NB4 (cell line): Measurements from ENCODE around the gene LYRM4.

Experiments used
- DNase-seq: peaks from one replicate; pipeline ENCODE4 v3.0.0; 2010; ENCODE audit warnings: low read depth
- H3K4me3 ChIP-seq: one replicate; pipeline ENCODE4 v1.5.1; 2011; ENCODE audit warnings: mild to moderate bottlenecking, low read depth, low read length, moderate library complexity
- CTCF ChIP-seq: IDR thresholded peaks from one replicate; pipeline ENCODE4 v1.5.1; 2012; ENCODE audit warnings: low read depth, low read length
- MAX ChIP-seq: IDR thresholded peaks from 2 replicates; pipeline ENCODE4 v1.6.1; 2011; ENCODE audit warnings: low read depth, low read length
- MYC ChIP-seq: IDR thresholded peaks from 2 replicates; pipeline ENCODE4 v1.6.1; 2011; ENCODE audit warnings: low read depth, low read length
- POLR2A ChIP-seq: IDR thresholded peaks from 2 replicates; pipeline ENCODE4 v1.6.1; 2011; ENCODE audit warnings: mild to moderate bottlenecking; ENCODE audit not compliant: insufficient read length; ENCODE audit errors: extremely low read depth

LYRM4 gene

GRCh38 chr6:5100806-5101205 lies 159.9 kb downstream of the LYRM4 start:
- no peak overlapping the region for H3K4me3 ChIP-seq
- TF ChIP-seq CTCF: no peak
- TF ChIP-seq MAX: no peak
- TF ChIP-seq POLR2A: no peak
- TF ChIP-seq MYC: no peak
- DNase-seq: no peak

GRCh38 chr6:5099537-5099936 lies 161.2 kb downstream of the LYRM4 start:
- no peak for DNase-seq
- no peak overlapping the region for H3K4me3 ChIP-seq
- no peak for TF ChIP-seq POLR2A

- no peak for TF ChIP-seq MAX
- no peak for TF ChIP-seq CTCF
- TF ChIP-seq MYC: no peak
- no peak for TF ChIP-seq POLR2A
- no peak overlapping the region for H3K4me3 ChIP-seq
- no peak for DNase-seq
Observed at GRCh38 chr6:5098501-5099270, 162.1 kb downstream of the LYRM4 start.

- H3K4me3 ChIP-seq: no peak overlapping the region
- TF ChIP-seq MAX: no peak
- TF ChIP-seq POLR2A: no peak
- no peak for TF ChIP-seq MYC
- TF ChIP-seq CTCF: no peak
- peak; percentile 19 for DNase-seq
Observed at GRCh38 chr6:5096482-5096881, 164.3 kb downstream of the LYRM4 start.

- no peak for TF ChIP-seq POLR2A
- no peak for TF ChIP-seq MYC
- no peak for TF ChIP-seq MAX
- no peak for TF ChIP-seq CTCF
- DNase-seq: no peak
- no peak overlapping the region for H3K4me3 ChIP-seq
Observed at GRCh38 chr6:5095236-5095635, 165.5 kb downstream of the LYRM4 start.

- no peak for DNase-seq
- H3K4me3 ChIP-seq: no peak overlapping the region
- TF ChIP-seq MAX: no peak
- no peak for TF ChIP-seq MYC
- no peak for TF ChIP-seq POLR2A
- no peak for TF ChIP-seq CTCF
Observed at GRCh38 chr6:5094327-5094726, 166.4 kb downstream of the LYRM4 start.
